ENCODE measurements around the gene SH3RF3.

The SH3RF3 gene

GRCh38 chr2:109436610-109437225, 307.7 kb downstream of the SH3RF3 start:
- DNase-seq (ENCODE audit: low spot score): no peak

GRCh38 chr2:109437325-109438090, 308.5 kb downstream of the SH3RF3 start:
- DNase-seq (ENCODE audit: low spot score): no peak

- no peak for DNase-seq (ENCODE audit: low spot score)
These were observed 309.1 kb downstream of the SH3RF3 start for GRCh38 chr2:109438146-109438545.

GRCh38 chr2:109438773-109439389, 309.9 kb downstream of the SH3RF3 start:
- DNase-seq (ENCODE audit: low spot score): peak; percentile 80

- DNase-seq (ENCODE audit: low spot score): no peak
These were observed 310.4 kb downstream of the SH3RF3 start for GRCh38 chr2:109439390-109439786.

GRCh38 chr2:109439986-109440385, 311.0 kb downstream of the SH3RF3 start:
- DNase-seq (ENCODE audit: low spot score): no peak

GRCh38 chr2:109440499-109441156, 311.6 kb downstream of the SH3RF3 start:
- no peak for DNase-seq (ENCODE audit: low spot score)

GRCh38 chr2:109442715-109443319, 313.8 kb downstream of the SH3RF3 start:
- no peak for DNase-seq (ENCODE audit: low spot score)

- DNase-seq (ENCODE audit: low spot score): no peak
These were observed 315.9 kb downstream of the SH3RF3 start for GRCh38 chr2:109444916-109445315.

- no peak for DNase-seq (ENCODE audit: low spot score)
These were observed 317.5 kb downstream of the SH3RF3 start for GRCh38 chr2:109446278-109447131.

GRCh38 chr2:109447251-109447661, 318.3 kb downstream of the SH3RF3 start:
- DNase-seq (ENCODE audit: low spot score): no peak

- DNase-seq (ENCODE audit: low spot score): peak; percentile 62
These were observed 318.8 kb downstream of the SH3RF3 start for GRCh38 chr2:109447776-109448175.

- no peak for DNase-seq (ENCODE audit: low spot score)
These were observed 319.2 kb downstream of the SH3RF3 start for GRCh38 chr2:109448207-109448606.

GRCh38 chr2:109448946-109449788, 320.2 kb downstream of the SH3RF3 start:
- DNase-seq (ENCODE audit: low spot score): peak; percentile 57

GRCh38 chr2:109450574-109451273, 321.7 kb downstream of the SH3RF3 start:
- peak; percentile 45 for DNase-seq (ENCODE audit: low spot score)

- DNase-seq (ENCODE audit: low spot score): peak; percentile 78
These were observed 322.7 kb downstream of the SH3RF3 start for GRCh38 chr2:109451671-109452070.

- DNase-seq (ENCODE audit: low spot score): no peak
These were observed 323.6 kb downstream of the SH3RF3 start for GRCh38 chr2:109452318-109453305.

GRCh38 chr2:109453371-109453995, 324.5 kb downstream of the SH3RF3 start:
- no peak for DNase-seq (ENCODE audit: low spot score)

Data from Ammon's horn (tissue), 1 donor.